HEK293 (cell line): ENCODE results near the gene MRPL51.

Experiments
- ZNF121 ChIP-seq: fragments of 450-650 bp; formaldehyde crosslinking; IDR thresholded peaks from 2 replicates; pipeline ENCODE4 v1.5.1; 2016; ENCODE audit warnings: missing biosample characterization, missing genetic modification characterization
- ZNF146 ChIP-seq: fragments of 450-650 bp; formaldehyde crosslinking; IDR thresholded peaks from 2 replicates; pipeline ENCODE4 v1.5.1; 2016; ENCODE audit warnings: missing biosample characterization, missing genetic modification characterization
- ZNF169 ChIP-seq: fragments of 450-650 bp; formaldehyde crosslinking; IDR thresholded peaks from 2 replicates; pipeline ENCODE4 v1.5.1; 2016; ENCODE audit warnings: missing biosample characterization, missing genetic modification characterization
- ZNF776 ChIP-seq: fragments of 450-650 bp; formaldehyde crosslinking; IDR thresholded peaks from 2 replicates; pipeline ENCODE4 v1.5.0; 2017; ENCODE audit warnings: missing biosample characterization, missing genetic modification characterization, borderline replicate concordance
- ZNF777 ChIP-seq: fragments of 450-650 bp; formaldehyde crosslinking; IDR thresholded peaks from 2 replicates; pipeline ENCODE4 v1.5.1; 2017; ENCODE audit warnings: missing biosample characterization, missing genetic modification characterization, borderline replicate concordance
- TF ChIP-seq, protein P1 (sequence below): fragments of 450-650 bp; formaldehyde crosslinking; IDR thresholded peaks from 2 replicates; pipeline ENCODE4 v1.5.1; 2016; ENCODE audit warnings: missing biosample characterization, missing genetic modification characterization
- TF ChIP-seq, protein P2 (sequence below): fragments of 450-650 bp; formaldehyde crosslinking; IDR thresholded peaks from 2 replicates; pipeline ENCODE4 v1.5.1; 2016; ENCODE audit warnings: missing biosample characterization, missing genetic modification characterization

DNA sequence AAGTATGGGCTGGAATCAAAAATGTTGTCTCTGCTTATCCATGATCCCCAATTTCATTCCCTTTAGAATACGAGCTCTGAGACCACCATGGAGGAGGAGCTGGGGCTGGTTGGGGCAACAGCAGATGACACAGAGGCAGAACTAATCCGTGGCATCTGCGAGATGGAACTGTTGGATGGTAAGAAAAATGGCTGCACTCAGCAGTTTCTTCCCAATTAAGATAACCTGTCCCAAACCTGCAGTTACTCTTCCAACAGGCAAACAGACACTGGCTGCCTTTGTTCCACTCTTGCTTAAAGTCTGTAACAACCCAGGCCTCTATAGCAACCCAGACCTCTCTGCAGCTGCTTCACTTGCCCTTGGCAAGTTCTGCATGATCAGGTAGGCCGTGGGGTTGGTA is 34.6 kb upstream of the MRPL51 start:
- TF ChIP-seq, protein P1, sequence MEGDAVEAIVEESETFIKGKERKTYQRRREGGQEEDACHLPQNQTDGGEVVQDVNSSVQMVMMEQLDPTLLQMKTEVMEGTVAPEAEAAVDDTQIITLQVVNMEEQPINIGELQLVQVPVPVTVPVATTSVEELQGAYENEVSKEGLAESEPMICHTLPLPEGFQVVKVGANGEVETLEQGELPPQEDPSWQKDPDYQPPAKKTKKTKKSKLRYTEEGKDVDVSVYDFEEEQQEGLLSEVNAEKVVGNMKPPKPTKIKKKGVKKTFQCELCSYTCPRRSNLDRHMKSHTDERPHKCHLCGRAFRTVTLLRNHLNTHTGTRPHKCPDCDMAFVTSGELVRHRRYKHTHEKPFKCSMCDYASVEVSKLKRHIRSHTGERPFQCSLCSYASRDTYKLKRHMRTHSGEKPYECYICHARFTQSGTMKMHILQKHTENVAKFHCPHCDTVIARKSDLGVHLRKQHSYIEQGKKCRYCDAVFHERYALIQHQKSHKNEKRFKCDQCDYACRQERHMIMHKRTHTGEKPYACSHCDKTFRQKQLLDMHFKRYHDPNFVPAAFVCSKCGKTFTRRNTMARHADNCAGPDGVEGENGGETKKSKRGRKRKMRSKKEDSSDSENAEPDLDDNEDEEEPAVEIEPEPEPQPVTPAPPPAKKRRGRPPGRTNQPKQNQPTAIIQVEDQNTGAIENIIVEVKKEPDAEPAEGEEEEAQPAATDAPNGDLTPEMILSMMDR (tag by site-specific recombination): no peak
- TF ChIP-seq, protein P2, sequence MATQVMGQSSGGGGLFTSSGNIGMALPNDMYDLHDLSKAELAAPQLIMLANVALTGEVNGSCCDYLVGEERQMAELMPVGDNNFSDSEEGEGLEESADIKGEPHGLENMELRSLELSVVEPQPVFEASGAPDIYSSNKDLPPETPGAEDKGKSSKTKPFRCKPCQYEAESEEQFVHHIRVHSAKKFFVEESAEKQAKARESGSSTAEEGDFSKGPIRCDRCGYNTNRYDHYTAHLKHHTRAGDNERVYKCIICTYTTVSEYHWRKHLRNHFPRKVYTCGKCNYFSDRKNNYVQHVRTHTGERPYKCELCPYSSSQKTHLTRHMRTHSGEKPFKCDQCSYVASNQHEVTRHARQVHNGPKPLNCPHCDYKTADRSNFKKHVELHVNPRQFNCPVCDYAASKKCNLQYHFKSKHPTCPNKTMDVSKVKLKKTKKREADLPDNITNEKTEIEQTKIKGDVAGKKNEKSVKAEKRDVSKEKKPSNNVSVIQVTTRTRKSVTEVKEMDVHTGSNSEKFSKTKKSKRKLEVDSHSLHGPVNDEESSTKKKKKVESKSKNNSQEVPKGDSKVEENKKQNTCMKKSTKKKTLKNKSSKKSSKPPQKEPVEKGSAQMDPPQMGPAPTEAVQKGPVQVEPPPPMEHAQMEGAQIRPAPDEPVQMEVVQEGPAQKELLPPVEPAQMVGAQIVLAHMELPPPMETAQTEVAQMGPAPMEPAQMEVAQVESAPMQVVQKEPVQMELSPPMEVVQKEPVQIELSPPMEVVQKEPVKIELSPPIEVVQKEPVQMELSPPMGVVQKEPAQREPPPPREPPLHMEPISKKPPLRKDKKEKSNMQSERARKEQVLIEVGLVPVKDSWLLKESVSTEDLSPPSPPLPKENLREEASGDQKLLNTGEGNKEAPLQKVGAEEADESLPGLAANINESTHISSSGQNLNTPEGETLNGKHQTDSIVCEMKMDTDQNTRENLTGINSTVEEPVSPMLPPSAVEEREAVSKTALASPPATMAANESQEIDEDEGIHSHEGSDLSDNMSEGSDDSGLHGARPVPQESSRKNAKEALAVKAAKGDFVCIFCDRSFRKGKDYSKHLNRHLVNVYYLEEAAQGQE: no peak
- TF ChIP-seq ZNF777 (tag by site-specific recombination) (no peak), ZNF776 (no peak), ZNF121 (tag by site-specific recombination) (no peak), ZNF146 (tag by site-specific recombination) (no peak), ZNF169 (tag by site-specific recombination) (no peak)
